SK-N-SH (cell line): ENCODE measurements around the gene PACC1.

ENCODE experiments used
- CHD2 ChIP-seq: fragments of 150-350 bp; IDR thresholded peaks from 2 replicates; pipeline ENCODE4 v1.6.1; 2018; ENCODE audit warnings: low read length; ENCODE audit not compliant: partially characterized antibody
- CTCF ChIP-seq: fragments of 200-600 bp; sonication (generic); IDR thresholded peaks from 2 replicates; pipeline ENCODE4 v1.6.1; 2017; ENCODE audit warnings: antibody characterized with exemption, mild to moderate bottlenecking, moderate library complexity
- GABPA ChIP-seq: IDR thresholded peaks from 2 replicates; pipeline ENCODE4 v1.4.0; 2012; ENCODE audit warnings: low read depth, mild to moderate bottlenecking
- MEF2A ChIP-seq: IDR thresholded peaks from 2 replicates; pipeline ENCODE4 v1.4.0; 2012; ENCODE audit warnings: low read depth, borderline replicate concordance
- POLR2AphosphoS5 ChIP-seq: IDR thresholded peaks from 2 replicates; pipeline ENCODE4 v1.6.1; 2012; ENCODE audit warnings: low read depth, low read length
- RAD21 ChIP-seq: IDR thresholded peaks from 2 replicates; pipeline ENCODE4 v1.6.1; 2012; ENCODE audit warnings: mild to moderate bottlenecking, low read length
- SMC3 ChIP-seq: IDR thresholded peaks from 2 replicates; pipeline ENCODE4 v1.6.1; 2012; ENCODE audit warnings: low read depth, low read length, improper control_type of control experiment
- TAF1 ChIP-seq: IDR thresholded peaks from 2 replicates; pipeline ENCODE4 v1.6.1; 2012; ENCODE audit warnings: low read depth, mild to moderate bottlenecking, low read length, moderate library complexity, borderline replicate concordance
- USF1 ChIP-seq: IDR thresholded peaks from 2 replicates; pipeline ENCODE4 v1.4.0; 2012; ENCODE audit warnings: low read depth, borderline replicate concordance
- TF ChIP-seq, protein P1 (sequence below): IDR thresholded peaks from 2 replicates; pipeline ENCODE4 v1.4.0; 2012; ENCODE audit warnings: low read depth, borderline replicate concordance
- TF ChIP-seq, protein P2 (sequence below): IDR thresholded peaks from 2 replicates; pipeline ENCODE4 v1.6.1; 2012; ENCODE audit warnings: mild to moderate bottlenecking, low read depth, low read length, moderate library complexity

DNA sequence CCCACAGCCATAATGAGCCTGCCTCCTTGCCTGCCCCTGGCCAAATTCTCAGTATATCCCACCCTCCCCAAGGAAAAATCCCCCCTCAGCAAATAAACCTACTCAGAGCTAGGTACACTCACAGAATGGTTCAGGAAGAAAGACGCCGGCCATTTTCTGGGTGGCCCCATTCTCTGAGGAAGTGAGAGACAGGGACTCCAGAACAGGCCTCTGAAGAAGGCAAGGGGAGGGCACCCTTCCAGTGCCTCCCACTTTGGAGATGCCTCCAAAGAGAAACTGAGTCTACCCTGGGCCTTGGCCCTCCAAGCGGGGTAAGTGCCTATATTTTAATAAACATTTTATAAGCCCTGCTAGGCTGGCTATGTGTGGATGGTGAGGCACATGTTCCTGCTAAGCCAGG, 2.3 kb downstream of the PACC1 start:
- TF ChIP-seq CTCF (no peak), SMC3 (no peak), CHD2 (no peak), GABPA (no peak), POLR2AphosphoS5 (no peak), RAD21 (no peak), USF1 (no peak), MEF2A (no peak), TAF1 (no peak)
- TF ChIP-seq, protein P1, sequence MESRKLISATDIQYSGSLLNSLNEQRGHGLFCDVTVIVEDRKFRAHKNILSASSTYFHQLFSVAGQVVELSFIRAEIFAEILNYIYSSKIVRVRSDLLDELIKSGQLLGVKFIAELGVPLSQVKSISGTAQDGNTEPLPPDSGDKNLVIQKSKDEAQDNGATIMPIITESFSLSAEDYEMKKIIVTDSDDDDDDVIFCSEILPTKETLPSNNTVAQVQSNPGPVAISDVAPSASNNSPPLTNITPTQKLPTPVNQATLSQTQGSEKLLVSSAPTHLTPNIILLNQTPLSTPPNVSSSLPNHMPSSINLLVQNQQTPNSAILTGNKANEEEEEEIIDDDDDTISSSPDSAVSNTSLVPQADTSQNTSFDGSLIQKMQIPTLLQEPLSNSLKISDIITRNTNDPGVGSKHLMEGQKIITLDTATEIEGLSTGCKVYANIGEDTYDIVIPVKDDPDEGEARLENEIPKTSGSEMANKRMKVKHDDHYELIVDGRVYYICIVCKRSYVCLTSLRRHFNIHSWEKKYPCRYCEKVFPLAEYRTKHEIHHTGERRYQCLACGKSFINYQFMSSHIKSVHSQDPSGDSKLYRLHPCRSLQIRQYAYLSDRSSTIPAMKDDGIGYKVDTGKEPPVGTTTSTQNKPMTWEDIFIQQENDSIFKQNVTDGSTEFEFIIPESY = no peak
- TF ChIP-seq, protein P2, sequence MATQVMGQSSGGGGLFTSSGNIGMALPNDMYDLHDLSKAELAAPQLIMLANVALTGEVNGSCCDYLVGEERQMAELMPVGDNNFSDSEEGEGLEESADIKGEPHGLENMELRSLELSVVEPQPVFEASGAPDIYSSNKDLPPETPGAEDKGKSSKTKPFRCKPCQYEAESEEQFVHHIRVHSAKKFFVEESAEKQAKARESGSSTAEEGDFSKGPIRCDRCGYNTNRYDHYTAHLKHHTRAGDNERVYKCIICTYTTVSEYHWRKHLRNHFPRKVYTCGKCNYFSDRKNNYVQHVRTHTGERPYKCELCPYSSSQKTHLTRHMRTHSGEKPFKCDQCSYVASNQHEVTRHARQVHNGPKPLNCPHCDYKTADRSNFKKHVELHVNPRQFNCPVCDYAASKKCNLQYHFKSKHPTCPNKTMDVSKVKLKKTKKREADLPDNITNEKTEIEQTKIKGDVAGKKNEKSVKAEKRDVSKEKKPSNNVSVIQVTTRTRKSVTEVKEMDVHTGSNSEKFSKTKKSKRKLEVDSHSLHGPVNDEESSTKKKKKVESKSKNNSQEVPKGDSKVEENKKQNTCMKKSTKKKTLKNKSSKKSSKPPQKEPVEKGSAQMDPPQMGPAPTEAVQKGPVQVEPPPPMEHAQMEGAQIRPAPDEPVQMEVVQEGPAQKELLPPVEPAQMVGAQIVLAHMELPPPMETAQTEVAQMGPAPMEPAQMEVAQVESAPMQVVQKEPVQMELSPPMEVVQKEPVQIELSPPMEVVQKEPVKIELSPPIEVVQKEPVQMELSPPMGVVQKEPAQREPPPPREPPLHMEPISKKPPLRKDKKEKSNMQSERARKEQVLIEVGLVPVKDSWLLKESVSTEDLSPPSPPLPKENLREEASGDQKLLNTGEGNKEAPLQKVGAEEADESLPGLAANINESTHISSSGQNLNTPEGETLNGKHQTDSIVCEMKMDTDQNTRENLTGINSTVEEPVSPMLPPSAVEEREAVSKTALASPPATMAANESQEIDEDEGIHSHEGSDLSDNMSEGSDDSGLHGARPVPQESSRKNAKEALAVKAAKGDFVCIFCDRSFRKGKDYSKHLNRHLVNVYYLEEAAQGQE = no peak
